ENCODE data around the gene RPL32. TPM values are rescaled to one million over a fixed set of nuclear protein-coding genes. Genes with fewer than 3 reads are reported as not detected.

Gene RPL32
- total and polyA plus RNA-seq, 2 of the 4 experiments (the other 2 are of a cell fraction), result 566 to 1,856 TPM

GRCh38 chr3:12808587-12808986 lies 32.8 kb downstream of the RPL32 start:
- H3K36me3 ChIP-seq (ENCODE audit: control insufficient read depth, insufficient read depth, low read length), result peaks cover 23% of the 10 kb centered on the region; the same call in 1 of the 2 replicates

More at GRCh38 chr3:12808587-12808986, 32.8 kb downstream of the RPL32 start:
- H4K20me1 ChIP-seq (ENCODE audit: insufficient read depth, low read length), result no peaks in the 10 kb centered on the region
- no peak overlapping the region for H4K8ac ChIP-seq (ENCODE audit: low read depth in 2 of 2, low read length in 2 of 2)
- DNase-seq (no peak), ATAC-seq (ENCODE audit: low read depth) (no peak)
- H3K4me1 ChIP-seq (ENCODE audit: control insufficient read depth, insufficient read depth, low read length), result peaks cover 2% of the 10 kb centered on the region; the same call in 1 of the 2 replicates
- H2AFZ ChIP-seq (replicated peaks; ENCODE audit: low read length, poor library complexity), result no peak overlapping the region
- H3K27ac ChIP-seq (ENCODE audit: insufficient read depth, low read length), result no peak overlapping the region
- no peak overlapping the region for H2AK9ac ChIP-seq (replicated peaks; ENCODE audit: low read depth, low read length, poor library complexity)
- H3K4ac ChIP-seq (ENCODE audit: low read depth, low read length), result no peak overlapping the region
- whole genome bisulfite sequencing, 2 experiments (ENCODE audit: extremely low coverage in 2 of 2, insufficient read length in 1 of 2), result 77% methylated on average over 2 of the region's 2 CpGs; no CpG with 5 or more reads in 1 of the 2 experiments
- no peaks in the 10 kb centered on the region for H3K9me3 ChIP-seq (ENCODE audit: control insufficient read depth, insufficient read depth, low read length)
- H3K79me1 ChIP-seq (ENCODE audit: low read depth in 1 of 2, low read length in 2 of 2), result no peaks in the 10 kb centered on the region; a peak in 1 of 4 replicates
- dilution Hi-C loops (cut with HindIII; ENCODE audit: low sequenced_read_pairs, unreplicated experiment) (no loop called here), intact Hi-C loops (cut with micrococcal nuclease) (no loop called here), in situ Hi-C loops (cut with MboI; ENCODE audit: low sequenced_read_pairs) (no loop called here)
- H3K27me3 ChIP-seq (ENCODE audit: control insufficient read depth, insufficient read depth, low read length), result no peaks in the 10 kb centered on the region
- no peak overlapping the region for H4K91ac ChIP-seq (ENCODE audit: insufficient read depth, low read depth, low read length)
- BruUV-seq (replicated peaks), result no TSS peak
- H3K9me1 ChIP-seq (ENCODE audit: insufficient read depth, low read length), result no peaks in the 10 kb centered on the region
- no peak overlapping the region for H4K5ac ChIP-seq (ENCODE audit: low read depth, low read length)
- no peak overlapping the region for H2BK120ac ChIP-seq (ENCODE audit: low read depth, low read length)
- H3K23ac ChIP-seq (ENCODE audit: low read depth, low read length), result no peak overlapping the region
- TF ChIP-seq, protein P1, sequence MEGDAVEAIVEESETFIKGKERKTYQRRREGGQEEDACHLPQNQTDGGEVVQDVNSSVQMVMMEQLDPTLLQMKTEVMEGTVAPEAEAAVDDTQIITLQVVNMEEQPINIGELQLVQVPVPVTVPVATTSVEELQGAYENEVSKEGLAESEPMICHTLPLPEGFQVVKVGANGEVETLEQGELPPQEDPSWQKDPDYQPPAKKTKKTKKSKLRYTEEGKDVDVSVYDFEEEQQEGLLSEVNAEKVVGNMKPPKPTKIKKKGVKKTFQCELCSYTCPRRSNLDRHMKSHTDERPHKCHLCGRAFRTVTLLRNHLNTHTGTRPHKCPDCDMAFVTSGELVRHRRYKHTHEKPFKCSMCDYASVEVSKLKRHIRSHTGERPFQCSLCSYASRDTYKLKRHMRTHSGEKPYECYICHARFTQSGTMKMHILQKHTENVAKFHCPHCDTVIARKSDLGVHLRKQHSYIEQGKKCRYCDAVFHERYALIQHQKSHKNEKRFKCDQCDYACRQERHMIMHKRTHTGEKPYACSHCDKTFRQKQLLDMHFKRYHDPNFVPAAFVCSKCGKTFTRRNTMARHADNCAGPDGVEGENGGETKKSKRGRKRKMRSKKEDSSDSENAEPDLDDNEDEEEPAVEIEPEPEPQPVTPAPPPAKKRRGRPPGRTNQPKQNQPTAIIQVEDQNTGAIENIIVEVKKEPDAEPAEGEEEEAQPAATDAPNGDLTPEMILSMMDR (conservative IDR thresholded peaks at IDR 0.05; ENCODE audit: low read depth, low read length), result no peak
- TF ChIP-seq RCOR1 (IDR thresholded peaks at IDR 0.05; ENCODE audit: insufficient replicate concordance, low read length), result no peak
- TF ChIP-seq POLR2A (IDR thresholded peaks at IDR 0.05; ENCODE audit: low read depth, low read length), result no peak
- TF ChIP-seq ELK1 (IDR thresholded peaks at IDR 0.05; ENCODE audit: borderline replicate concordance, low read depth, low read length), result no peak
- no peak for TF ChIP-seq MAZ (IDR thresholded peaks at IDR 0.05; ENCODE audit: borderline replicate concordance, low read depth, low read length)
- TF ChIP-seq FOS (IDR thresholded peaks at IDR 0.05; ENCODE audit: low read depth, low read length), result no peak
- TF ChIP-seq MAFK (IDR thresholded peaks at IDR 0.05; ENCODE audit: low read depth, low read length), result no peak
- TF ChIP-seq BHLHE40 (IDR thresholded peaks at IDR 0.05; ENCODE audit: low read depth, low read length), result no peak
- TF ChIP-seq RAD21 (IDR thresholded peaks at IDR 0.05; ENCODE audit: low read length), result no peak
- no peak for TF ChIP-seq RFX5 (IDR thresholded peaks at IDR 0.05; ENCODE audit: low read depth, low read length)
- H3K56ac ChIP-seq (ENCODE audit: extremely low read depth, insufficient read depth, low read length), result no peak overlapping the region
- H3K4me3 ChIP-seq (ENCODE audit: insufficient read depth, low read depth, low read length), result no peak overlapping the region
- H2AK5ac ChIP-seq (ENCODE audit: low read depth, low read length), result no peak overlapping the region
- H3K4me2 ChIP-seq (ENCODE audit: low read depth, low read length), result no peak overlapping the region
- CTCF ChIA-PET, result no interaction called here
- no peak overlapping the region for H3K18ac ChIP-seq (ENCODE audit: low read depth, low read length)
- POLR2A ChIA-PET (ENCODE audit: unreplicated experiment), result no interaction called here
- H2BK15ac ChIP-seq (ENCODE audit: low read depth, low read length), result no peak overlapping the region
- H2BK20ac ChIP-seq (ENCODE audit: low read depth, low read length), result no peak overlapping the region
- H3K9ac ChIP-seq (ENCODE audit: low read depth, low read length), result no peak overlapping the region
- no peak overlapping the region for H3K14ac ChIP-seq (replicated peaks; ENCODE audit: low read depth, low read length)
- H2BK5ac ChIP-seq (ENCODE audit: low read depth, low read length, poor library complexity, severe bottlenecking), result no peak overlapping the region
